Transverse colon (tissue), 4 donors: ENCODE data around the gene DPH7. TPM values are rescaled to one million over a fixed set of nuclear protein-coding genes. Genes with fewer than 3 reads are reported as not detected.
A peak's percentile ranks its signal among the peaks of the same experiment; 100 is the strongest.

Source experiments
- DNase-seq: peaks from one replicate; pipeline ENCODE4 v3.0.0-alpha.2; 2019
- H3K27ac ChIP-seq, 4 donors: fragments of 200-600 bp; sonication (generic); 2 replicates each; pipeline ENCODE4 v1.5.1; 2016 to 2018; ENCODE audit warnings: inconsistent platforms in 4 of 4
- H3K27me3 ChIP-seq: fragments of 200-600 bp; sonication (generic); 2 replicates; pipeline ENCODE4 v1.5.1; 2017; ENCODE audit warnings: inconsistent platforms
- H3K36me3 ChIP-seq, 4 donors: fragments of 200-600 bp; sonication (generic); 2 replicates each; pipeline ENCODE4 v1.5.1; 2017 to 2019; ENCODE audit warnings: inconsistent platforms in 4 of 4
- H3K4me1 ChIP-seq, 4 donors: fragments of 200-600 bp; sonication (generic); 2 replicates each; pipeline ENCODE4 v1.5.1; 2017 to 2020; ENCODE audit warnings: inconsistent platforms in 4 of 4
- H3K4me3 ChIP-seq, 4 donors: fragments of 200-600 bp; sonication (generic); 1 replicate in 1 of 4; 2 replicates in 3 of 4; pipeline versions ENCODE4 v1.5.1 to v1.6.1; 2017 to 2019; ENCODE audit warnings: inconsistent platforms in 4 of 4
- H3K9me3 ChIP-seq, 2 donors: fragments of 200-600 bp; sonication (generic); 2 replicates each; pipeline ENCODE4 v1.5.1; 2017 to 2019; ENCODE audit warnings: inconsistent platforms in 2 of 2
- EP300 ChIP-seq: sonication (generic); formaldehyde crosslinking; IDR thresholded peaks from one replicate; pipeline ENCODE4 v1.6.1; 2017; ENCODE audit warnings: antibody characterized with exemption, low read depth
- POLR2A ChIP-seq: fragments of 450-650 bp; IDR thresholded peaks from one replicate; pipeline ENCODE4 v1.6.1; 2016; ENCODE audit warnings: antibody characterized with exemption, mild to moderate bottlenecking, moderate library complexity
- POLR2AphosphoS5 ChIP-seq, 3 donors: sonication (generic); formaldehyde crosslinking; IDR thresholded peaks; one replicate each; pipeline ENCODE4 v1.6.1; 2016; ENCODE audit warnings: antibody characterized with exemption in 3 of 3
- WGBS, 2 donors: methylation state at CpG; one replicate each; pipeline ENCODE4 v1.1.5; 2018; ENCODE audit warnings: low coverage in 1 of 2; 5-methylcytosine and 5-hydroxymethylcytosine counted together
- in situ Hi-C, 4 donors: fragments of 200-750 bp; cut with MboI; loops; one replicate each; pipeline versions ENCODE4 v1.15.0 to v1.15.1; 2017; ENCODE audit warnings: low sequenced_read_pairs in 3 of 4, low pct_ligation_motif_present in 1 of 4, low pct_unique_long_range_greater_than_20kb in 1 of 4
- intact Hi-C: fragments of 100-400 bp; cut with DNase I; formaldehyde crosslinking; loops from one replicate; pipeline ENCODE4 v1.15.1; 2023; ENCODE audit warnings: low total_unique reads
- total RNA-seq, 4 donors: library from RNA; depleted of rRNA; stranded (reverse); fragments of >200 nt; gene quantifications; one replicate each; pipeline ENCODE4 v1.1.0, GENCODE V29; 2016
- TF ChIP-seq, protein P1 (sequence below), 5 experiments: fragments of 200-600 bp in 3 of 5; fragments of 450-650 bp in 2 of 5; sonication (generic) in 3 of 5; IDR thresholded peaks; 1 replicate in 2 of 5; 2 replicates in 3 of 5; pipeline ENCODE4 v1.5.1; 2016 to 2017; ENCODE audit warnings: antibody characterized with exemption in 5 of 5, inconsistent platforms in 3 of 5, mild to moderate bottlenecking in 2 of 5, moderate library complexity in 1 of 5

The DPH7 gene
- total RNA-seq, 4 donors from 2014 or later: 28.8 to 53.5 (median 36.6) TPM

DNA sequence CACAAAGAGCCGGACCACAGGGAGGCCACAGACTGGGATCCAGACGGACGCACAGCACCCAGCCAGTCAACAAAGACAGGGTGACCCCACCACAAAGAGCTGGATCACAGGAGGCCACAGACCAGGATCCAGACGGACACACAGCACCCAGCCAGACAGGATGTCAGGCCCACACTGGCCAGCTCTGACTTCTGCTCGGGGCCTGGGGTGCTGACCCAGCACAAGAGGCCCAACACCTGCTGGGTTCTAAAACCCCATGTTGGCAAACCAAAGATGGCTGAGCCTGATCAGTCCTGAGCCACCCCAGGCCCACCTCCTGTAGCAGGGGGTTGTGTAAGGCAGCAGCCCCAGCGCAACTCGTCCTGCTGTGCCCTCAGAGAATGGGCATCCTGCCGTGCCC, 5.2 kb upstream of the DPH7 start:
- H3K4me3 ChIP-seq: no peak overlapping the region
- H3K27ac ChIP-seq: no peak overlapping the region
- H3K27me3 ChIP-seq: no peaks in the 10 kb centered on the region
- H3K9me3 ChIP-seq: no peaks in the 10 kb centered on the region
- in situ Hi-C loops (no loop called here), intact Hi-C loops (no loop called here)
- DNase-seq: no peak
- TF ChIP-seq POLR2A (no peak), POLR2AphosphoS5 (IDR thresholded peaks at IDR 0.05) (no peak), EP300 (no peak)
- TF ChIP-seq, protein P1, sequence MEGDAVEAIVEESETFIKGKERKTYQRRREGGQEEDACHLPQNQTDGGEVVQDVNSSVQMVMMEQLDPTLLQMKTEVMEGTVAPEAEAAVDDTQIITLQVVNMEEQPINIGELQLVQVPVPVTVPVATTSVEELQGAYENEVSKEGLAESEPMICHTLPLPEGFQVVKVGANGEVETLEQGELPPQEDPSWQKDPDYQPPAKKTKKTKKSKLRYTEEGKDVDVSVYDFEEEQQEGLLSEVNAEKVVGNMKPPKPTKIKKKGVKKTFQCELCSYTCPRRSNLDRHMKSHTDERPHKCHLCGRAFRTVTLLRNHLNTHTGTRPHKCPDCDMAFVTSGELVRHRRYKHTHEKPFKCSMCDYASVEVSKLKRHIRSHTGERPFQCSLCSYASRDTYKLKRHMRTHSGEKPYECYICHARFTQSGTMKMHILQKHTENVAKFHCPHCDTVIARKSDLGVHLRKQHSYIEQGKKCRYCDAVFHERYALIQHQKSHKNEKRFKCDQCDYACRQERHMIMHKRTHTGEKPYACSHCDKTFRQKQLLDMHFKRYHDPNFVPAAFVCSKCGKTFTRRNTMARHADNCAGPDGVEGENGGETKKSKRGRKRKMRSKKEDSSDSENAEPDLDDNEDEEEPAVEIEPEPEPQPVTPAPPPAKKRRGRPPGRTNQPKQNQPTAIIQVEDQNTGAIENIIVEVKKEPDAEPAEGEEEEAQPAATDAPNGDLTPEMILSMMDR (IDR thresholded peaks at IDR 0.05): no peak
- H3K4me1 ChIP-seq: peaks cover 5 to 9% (median 7%) of the 10 kb centered on the region in 4 donors
- WGBS, 2 donors: 88% methylated on average over 8 of the region's 8 CpGs; no CpG with 5 or more reads in 1 of the 2 donors
- H3K36me3 ChIP-seq: no peaks in the 10 kb centered on the region

DNA sequence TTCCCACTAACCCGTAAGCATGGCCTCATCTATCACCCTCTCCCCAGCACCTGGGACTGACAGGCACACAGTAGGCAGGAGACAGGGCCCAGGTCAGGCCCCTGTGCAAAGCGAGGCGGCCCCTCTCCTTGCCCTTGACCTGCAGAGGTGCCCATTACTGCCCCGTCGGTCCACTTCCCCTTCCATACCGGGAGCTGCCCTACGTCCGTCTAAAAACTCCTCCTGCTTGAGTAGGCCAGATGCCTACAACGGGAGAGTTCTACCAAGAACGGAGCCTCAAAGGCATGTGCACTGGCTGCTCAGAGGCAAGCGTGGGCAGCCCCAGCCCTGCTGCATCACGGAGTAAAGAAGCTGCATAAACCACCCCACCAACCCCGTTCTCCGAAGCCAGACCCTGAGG, 4.6 kb upstream of the DPH7 start:
- WGBS, 2 donors: 85 to 88% methylated on average over 4 to 14 of the region's 14 CpGs
- Histone ChIP-seq H3K4me3 (no peak overlapping the region), H3K27me3 (no peaks in the 10 kb centered on the region), H3K36me3 (no peaks in the 10 kb centered on the region), H3K27ac (no peak overlapping the region), H3K9me3 (no peaks in the 10 kb centered on the region), H3K4me1 (peaks cover 4 to 6% (median 5%) of the 10 kb centered on the region in 4 donors)
- TF ChIP-seq, protein P1 (IDR thresholded peaks at IDR 0.05): no peak
- TF ChIP-seq EP300 (no peak), POLR2A (no peak), POLR2AphosphoS5 (IDR thresholded peaks at IDR 0.05) (no peak)
- intact Hi-C loops (no loop called here), in situ Hi-C loops (no loop called here)
- DNase-seq: no peak

DNA sequence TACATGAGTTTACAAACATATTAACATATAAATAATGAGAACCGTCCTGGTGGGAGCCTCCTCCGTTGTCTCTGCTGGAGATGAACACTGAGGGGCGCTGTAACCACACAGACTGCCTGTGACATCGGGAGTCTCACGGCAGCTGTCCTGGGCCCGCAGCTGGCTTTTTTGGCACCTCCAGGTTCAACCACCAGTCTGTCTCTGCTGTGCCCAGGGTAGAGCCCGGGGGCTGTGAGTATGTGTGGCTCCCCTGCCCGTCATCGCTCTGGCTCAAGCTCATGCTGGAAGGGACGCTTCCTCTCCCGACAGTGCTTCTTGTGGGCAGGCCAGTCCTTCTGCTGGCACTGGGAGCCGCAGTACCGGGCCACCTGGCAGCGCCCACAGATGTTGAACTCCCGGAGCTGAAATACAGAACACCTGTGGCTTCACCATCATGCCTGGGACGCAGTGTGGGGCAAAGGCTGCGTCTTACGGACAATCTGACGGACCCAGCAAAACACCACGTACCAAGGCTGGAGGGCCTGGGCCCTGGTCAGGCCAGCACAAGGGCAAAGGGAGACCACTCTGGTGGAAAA, 3.6 kb upstream of the DPH7 start:
- no peak overlapping the region for H3K27ac ChIP-seq
- WGBS, 2 donors: 86% methylated on average over 20 of the region's 20 CpGs; no CpG with 5 or more reads in 1 of the 2 donors
- DNase-seq: no peak
- no peak overlapping the region for H3K4me3 ChIP-seq
- intact Hi-C loops (no loop called here), in situ Hi-C loops (no loop called here)
- no peaks in the 10 kb centered on the region for H3K36me3 ChIP-seq
- no peaks in the 10 kb centered on the region for H3K9me3 ChIP-seq
- H3K27me3 ChIP-seq: no peaks in the 10 kb centered on the region
- TF ChIP-seq, protein P1 (IDR thresholded peaks at IDR 0.05): peak in 2 of 5 experiments; percentile 31 to 36
- TF ChIP-seq POLR2A: no peak
- H3K4me1 ChIP-seq: peaks cover 10 to 15% (median 13%) of the 10 kb centered on the region in 4 donors

DNA sequence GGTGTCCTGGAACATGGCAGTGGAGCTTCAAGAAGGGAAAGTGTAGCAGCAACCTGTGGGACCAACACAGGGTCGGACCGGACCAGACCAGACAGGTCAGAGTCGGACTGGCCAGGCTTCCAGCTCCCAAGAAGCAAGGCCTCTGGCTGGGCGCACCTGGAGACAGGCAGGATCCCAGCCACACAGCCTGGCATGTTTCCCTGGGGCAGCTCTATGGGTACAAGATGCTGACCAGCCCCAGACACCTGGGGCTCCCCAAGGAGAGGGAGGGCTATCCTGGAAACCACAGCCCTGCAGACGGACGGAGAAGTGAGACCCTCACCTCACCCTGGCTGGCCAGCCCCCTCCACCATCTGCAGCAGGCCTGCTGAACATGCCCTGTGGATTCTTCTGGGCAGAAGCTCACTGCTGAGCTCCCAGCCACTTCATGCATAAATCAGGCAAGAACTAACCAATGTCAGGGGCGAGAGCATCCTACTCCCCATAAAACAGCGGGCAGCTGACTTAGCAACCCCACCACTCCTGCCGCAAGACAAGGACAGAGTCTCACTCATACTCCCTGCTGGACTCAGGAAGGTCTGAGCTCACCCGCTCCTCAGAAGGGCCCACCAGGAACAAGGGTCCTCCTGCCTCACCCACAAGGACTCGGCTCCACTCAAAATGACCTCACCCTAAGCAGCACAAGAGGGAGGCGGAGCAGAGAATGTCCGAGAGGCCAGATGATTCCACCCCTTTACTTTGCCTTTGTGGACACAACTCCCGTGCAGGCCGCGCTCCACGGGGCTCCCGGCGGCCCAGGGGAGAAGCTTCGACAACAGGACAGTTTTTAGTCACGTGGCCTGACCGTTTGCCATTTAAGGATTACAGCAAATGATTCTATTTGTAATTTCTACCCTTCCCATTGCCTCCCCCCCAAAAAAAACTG, 2.9 kb upstream of the DPH7 start:
- 76 to 92% methylated on average over 3 to 22 of the region's 22 CpGs for whole genome bisulfite sequencing, 2 donors

More for the DNA sequence above, 2.9 kb upstream of the DPH7 start:
- in situ Hi-C loops: no loop called here
- TF ChIP-seq, protein P1 (IDR thresholded peaks at IDR 0.05): no peak
- TF ChIP-seq POLR2AphosphoS5 (IDR thresholded peaks at IDR 0.05) (no peak), POLR2A (no peak), EP300 (no peak)
- DNase-seq: no peak
- Histone ChIP-seq H3K4me3 (no peak overlapping the region), H3K9me3 (no peaks in the 10 kb centered on the region), H3K27me3 (no peaks in the 10 kb centered on the region), H3K4me1 (peaks cover 15 to 22% (median 20%) of the 10 kb centered on the region in 4 donors), H3K36me3 (no peaks in the 10 kb centered on the region), H3K27ac (no peak overlapping the region)
- intact Hi-C loops: no loop called here
